ENCODE measurements around the gene GNG7.
"Not testable (repeated sequence)": the region's sequence is repeated elsewhere in the genome, so short reads cannot be mapped to it uniquely, and the experiment has no call there.

The GNG7 gene

DNA sequence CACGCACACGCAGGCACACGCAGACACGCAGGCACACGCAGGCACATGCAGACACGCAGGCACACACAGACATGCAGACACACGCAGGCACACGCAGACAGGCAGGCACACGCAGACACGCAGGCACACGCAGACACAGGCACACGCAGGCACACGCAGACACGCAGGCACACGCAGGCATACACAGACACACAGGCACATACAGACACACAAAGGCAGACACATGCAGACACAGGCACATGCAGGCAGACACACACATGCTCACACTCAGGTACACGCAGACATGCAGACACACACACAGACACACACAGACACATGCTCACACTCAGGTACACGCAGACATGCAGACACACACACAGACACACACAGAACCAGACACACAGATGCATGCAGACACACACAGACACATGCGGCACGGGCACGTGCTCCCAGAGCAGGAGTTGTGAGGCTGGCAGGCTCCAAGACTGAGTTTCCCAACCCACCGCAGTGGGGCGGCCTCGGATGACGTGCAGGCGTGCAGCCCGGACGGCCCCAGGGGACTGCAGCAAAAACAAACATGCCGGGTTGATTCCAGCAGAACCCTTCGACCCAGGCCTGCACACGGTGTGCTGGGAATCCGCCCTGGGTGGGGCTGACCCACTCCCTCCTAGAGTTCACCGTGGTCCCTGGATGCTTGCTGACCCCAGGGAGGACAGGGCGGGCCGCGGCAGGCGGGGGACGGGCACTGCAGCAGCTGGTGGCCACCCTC, 126.6 kb downstream of the GNG7 start:
- no peak for DNase-seq (ENCODE audit: low spot score)

DNA sequence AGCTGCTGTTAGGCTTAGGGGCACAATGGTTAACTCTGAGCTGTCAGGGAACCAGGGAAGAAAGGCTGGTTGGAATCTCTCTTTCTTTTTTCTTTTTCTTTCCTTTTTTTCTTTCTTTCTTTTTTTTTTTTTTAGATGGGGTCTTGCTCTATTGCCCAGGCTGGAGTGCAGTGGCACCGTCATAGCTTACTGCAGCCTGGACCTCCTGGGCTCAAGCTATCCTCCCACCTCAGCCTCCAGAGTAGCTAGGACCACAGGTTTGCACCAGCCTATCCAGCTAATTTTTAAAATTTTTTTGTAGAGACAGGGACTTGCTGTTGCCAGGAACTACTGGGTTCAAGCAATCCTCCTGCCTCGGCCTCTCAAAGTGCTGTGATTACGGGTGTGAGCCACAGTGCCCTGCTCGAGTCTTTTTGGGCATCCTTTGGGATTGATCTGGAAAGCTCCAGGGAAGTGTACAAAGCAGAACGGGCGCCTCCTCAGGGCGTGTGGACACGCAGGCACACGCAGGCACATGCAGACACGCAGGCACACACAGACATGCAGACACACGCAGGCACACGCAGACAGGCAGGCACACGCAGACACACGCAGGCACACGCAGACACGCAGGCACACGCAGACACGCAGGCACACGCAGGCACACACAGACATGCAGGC, 127.4 kb downstream of the GNG7 start:
- no peak for DNase-seq (ENCODE audit: low spot score)

DNA sequence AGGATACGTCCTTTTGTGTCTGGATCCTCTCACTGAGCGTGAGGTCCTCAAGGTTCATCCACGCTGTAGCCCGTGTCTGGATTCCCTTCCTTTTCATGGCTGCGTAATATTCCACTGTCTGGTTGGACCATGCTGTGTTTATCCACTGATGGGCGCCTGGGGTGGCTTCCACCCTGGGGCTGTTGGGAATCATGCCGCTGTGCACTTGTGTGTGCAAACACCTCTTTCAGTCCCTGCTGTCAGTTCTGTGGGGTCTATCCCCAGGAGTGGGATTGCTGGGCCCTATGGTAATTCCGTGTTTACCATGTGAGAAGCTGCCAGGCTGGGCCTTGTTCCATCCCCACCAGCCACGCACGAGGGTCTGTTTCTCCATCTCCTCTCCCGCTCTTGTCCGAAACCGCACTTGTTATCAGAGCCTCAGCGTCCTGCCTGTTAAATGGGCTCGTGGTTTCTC, 128.0 kb downstream of the GNG7 start:
- DNase-seq (ENCODE audit: low spot score): no peak

DNA sequence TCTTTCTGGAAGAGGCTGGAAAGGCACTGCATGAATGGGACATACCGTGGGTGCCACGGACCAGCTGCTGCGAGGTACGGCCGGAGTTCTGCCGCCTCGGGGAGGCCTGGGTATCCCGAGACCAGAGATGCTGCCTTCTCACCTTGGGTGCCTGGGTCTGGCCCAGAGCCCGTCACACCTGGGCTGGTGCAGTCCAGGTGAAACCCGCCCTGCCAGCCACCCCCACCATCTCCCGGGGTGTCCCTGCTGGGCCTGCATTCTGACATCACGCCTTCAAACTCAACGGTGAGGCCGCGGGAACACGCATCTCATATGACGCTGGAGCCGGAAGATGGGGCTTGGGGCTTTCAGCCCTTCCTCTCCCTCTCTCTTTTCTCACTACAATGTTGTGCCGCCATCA, 128.6 kb downstream of the GNG7 start:
- no peak for DNase-seq (ENCODE audit: low spot score)

GRCh38 chr19:2572152-2572551, 130.3 kb downstream of the GNG7 start:
- not testable (repeated sequence) for DNase-seq (ENCODE audit: low spot score)

DNA sequence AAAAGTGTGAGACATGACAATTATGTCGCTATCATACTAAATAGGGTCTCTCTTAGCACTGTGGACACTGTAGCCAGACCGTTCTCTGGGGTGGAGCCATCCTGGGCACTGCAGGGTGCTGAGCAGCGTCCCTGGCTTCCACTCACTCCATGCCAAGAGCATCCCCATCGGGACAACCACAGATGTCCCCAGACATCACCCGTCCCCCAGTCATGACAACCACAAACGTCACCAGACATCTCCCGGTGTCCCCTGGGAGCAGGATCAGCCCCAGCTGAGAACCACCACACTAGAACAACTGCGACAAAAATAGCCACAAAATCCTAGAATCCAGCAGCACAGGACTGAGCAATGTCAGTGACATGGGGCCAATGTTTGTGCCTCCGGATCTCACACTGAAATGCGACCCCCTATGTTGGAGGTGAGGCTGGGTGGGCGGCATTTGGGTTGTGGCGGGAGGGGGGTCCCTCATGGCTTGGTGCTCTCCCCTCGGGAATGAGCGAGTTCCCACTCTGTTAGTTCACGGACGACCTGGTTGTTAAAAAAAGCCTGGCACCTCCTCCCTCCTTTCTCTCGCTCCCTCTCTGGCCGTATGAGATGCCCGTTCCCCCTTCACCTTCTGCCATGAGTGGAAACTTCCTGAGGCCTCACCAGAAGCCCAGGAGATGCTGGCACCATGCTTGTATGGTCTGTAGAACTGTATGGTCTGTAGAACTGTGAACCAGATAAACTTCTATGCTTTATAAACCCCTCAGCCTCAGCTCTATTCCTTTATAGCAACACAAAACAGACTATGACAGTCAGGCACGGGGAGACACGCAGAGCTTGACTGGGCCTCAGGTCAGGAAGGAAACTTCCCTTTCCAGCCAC, 132.7 kb downstream of the GNG7 start:
- no peak for DNase-seq (ENCODE audit: low spot score)

GRCh38 chr19:2567996-2568395, 134.5 kb downstream of the GNG7 start:
- no peak for DNase-seq (ENCODE audit: low spot score)

GRCh38 chr19:2567580-2567979, 134.9 kb downstream of the GNG7 start:
- DNase-seq (ENCODE audit: low spot score): no peak

DNA sequence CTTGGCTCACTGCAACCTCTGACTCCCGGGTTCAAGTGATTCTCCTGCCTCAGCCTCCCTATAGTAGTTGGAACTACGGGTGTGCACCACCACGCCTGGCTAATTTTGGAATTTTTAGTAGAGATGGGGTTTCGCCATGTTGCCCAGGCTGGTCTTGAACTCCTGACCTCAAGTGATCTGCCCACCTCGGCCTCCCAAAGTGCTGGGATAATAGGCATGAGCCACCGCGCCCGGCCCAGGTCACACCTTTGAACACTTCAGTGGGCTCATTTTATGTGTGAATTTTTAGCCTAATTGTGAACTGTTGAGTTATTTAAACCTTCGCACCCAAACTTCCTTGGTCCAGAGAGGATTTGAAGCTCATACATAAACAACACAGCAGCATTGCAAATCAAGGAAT, 138.9 kb downstream of the GNG7 start:
- DNase-seq (ENCODE audit: low spot score): not testable (repeated sequence)

GRCh38 chr19:2561895-2562294, 140.6 kb downstream of the GNG7 start:
- no peak for DNase-seq (ENCODE audit: low spot score)

DNA sequence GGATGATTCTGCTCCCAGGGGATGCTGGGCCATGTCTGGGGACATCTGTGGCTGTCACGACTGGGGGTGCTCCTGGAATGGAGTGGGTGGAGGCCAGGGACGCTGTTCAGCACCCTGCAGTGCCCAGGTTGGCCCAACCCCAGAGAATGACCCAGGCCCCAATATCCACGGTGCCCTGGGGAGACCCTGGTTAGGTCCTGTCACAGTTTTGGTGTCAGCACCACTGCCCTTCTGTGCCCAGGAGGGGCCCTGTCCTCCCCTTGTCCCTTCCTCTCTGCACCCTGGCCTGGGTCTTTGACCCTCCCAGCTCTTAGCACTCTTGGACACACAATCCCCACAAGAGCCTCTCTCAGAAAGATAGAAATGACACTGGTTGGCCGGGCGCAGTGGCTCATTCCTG, 141.3 kb downstream of the GNG7 start:
- no peak for DNase-seq (ENCODE audit: low spot score)

DNA sequence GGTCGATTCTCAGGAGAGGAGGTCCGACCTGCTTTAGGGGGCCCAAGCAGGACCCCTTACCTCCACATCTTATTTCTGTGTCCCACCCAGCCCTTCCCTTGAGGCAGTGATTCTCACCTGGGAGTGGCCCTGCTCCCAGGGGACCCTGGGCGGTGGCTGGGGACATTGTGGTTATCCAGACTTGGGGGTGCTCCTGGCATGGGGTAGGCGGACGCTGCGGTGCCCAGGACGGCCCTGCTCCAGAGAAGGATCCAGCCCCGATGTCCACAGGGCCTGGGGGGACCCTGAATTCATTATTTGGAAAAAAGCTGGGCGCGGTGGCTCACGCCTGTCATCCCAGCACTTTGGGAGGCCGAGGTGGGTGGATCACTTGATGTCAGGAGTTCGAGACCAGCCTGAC, 142.1 kb downstream of the GNG7 start:
- DNase-seq (ENCODE audit: low spot score): no peak

GRCh38 chr19:2558543-2558942, 144.0 kb downstream of the GNG7 start:
- no peak for DNase-seq (ENCODE audit: low spot score)

DNA sequence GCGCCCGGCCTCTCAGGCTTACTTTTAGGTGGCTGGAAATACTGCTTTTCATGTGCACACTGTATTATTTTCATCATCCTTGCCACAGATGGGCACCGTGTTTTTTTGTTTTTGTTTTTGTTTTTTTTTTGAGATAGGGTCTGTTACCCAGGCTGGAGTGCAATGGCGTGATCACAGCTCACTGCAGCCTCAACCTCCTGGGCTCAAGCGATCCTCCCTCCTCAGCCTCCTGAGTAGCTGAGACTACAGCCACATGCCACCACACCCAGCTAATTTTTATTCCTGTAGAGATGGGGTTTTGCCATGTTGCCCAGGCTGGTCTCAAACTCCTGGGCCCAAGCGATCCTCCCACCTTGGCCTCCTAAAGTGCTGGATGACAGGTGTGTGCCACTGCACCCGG, 144.4 kb downstream of the GNG7 start:
- DNase-seq (ENCODE audit: low spot score): not testable (repeated sequence)

DNA sequence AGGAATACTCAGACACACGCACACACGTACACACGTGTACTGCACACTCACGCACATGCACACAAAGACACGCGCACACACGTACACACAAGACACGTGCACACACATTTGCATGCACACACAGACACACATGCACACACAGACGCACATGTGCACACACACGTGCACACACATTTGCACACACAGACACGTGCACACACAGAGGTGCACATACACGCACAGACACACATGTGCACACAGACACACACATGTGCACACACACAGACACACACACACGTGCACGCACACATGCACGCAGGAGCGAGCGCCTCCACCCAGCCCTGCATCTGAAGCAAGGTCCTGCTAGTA, 145.4 kb downstream of the GNG7 start:
- DNase-seq (ENCODE audit: low spot score): no peak

DNA sequence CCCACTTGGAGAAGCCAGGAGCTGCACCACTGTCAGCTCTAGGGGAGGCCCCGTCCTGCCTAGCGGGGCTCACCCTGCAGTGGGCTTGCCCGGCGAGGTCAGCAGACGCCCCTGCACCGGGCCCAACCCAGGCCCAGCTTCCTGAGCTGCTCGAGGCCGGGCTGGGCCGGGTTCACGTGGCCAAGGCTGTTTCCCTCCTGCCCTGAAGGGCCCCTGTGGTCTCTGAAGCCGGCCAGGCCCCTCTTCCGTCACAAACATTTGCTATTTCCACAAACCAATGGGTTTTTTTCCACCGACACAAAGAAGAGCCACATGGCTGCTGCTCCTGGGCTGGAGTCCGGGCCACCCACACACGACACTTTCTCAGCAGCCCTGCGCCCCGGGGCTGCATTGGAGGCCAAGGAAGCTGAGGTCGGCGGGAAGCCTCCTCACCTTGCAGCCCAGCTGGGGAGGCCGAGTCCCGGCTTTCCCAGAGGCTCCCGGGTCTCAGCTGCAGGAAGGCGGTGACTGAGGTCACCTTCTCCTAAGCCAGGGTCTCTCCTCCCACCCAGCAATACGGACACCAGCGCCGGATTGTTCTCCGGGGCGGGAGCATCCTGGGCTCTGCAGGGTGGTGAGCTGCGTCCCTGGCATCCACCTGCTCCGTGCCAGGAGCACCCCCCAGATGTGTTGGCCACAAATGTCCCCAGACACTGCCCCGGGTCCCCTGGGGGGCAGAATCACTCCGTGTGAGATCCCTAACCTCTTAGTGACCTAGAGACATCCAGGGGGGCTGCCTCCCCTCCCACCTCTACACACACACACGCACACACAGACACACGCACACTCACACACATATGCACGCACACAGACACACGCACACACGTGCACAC, 146.0 kb downstream of the GNG7 start:
- DNase-seq (ENCODE audit: low spot score): no peak

- no peak for DNase-seq (ENCODE audit: low spot score)
Observed at GRCh38 chr19:2555422-2556220, 146.9 kb downstream of the GNG7 start.

DNA sequence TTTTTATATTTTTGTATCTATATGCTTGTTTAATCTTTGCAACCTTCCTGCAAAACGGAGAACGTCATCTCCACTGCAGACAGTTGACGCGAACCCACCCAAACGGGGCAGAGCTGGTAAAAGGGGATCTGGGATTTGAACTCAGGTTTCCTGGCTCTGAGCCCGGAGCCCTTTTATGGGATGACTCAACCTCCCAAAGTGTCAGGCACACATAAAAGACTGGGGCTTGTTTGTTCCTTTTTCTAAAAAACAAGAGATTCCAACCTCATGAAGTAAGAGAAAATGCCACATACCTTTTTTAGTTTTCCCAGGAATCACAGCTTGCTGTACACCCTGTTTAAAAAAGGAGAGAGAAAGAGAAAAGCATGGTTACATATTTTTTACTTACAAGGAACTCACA, 147.6 kb downstream of the GNG7 start:
- no peak for DNase-seq (ENCODE audit: low spot score)

DNA sequence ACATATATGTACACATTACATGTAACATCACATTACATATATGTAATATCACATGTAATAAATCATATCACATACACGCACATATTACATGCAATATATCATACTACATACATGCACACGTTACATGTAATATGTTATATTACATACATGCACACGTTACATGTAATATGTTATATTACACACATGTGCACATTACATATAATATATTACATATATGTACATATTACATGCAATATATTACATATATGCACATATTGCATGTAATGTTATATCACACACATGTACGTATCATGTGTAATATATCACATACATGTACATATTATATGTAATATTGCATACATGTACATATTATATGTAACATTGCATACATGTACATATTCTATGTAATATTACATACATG, 149.0 kb downstream of the GNG7 start:
- DNase-seq (ENCODE audit: low spot score): no peak

DNA sequence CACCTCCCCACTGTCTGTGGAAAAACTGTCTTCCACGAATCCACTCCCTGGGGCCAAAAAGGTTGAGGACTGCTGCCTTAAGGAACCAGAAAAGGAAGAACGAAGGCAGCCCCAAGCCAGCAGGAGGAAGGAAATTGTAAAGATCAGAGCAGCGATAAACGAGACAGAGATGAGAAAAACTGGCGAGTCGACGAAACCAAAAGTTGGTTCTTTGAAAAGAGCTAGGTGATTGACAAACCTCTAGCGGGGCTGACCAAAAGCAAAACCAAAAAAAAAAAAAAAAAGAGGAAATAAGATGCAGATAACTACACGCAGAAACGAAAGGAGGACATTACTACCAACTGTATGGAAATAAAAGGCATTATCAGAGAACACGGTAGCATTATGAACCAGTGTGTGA, 149.6 kb downstream of the GNG7 start:
- DNase-seq (ENCODE audit: low spot score): no peak

- no peak for DNase-seq (ENCODE audit: low spot score)
Observed at GRCh38 chr19:2551864-2552185, 150.7 kb downstream of the GNG7 start.

Data from SK-N-DZ (cell line).